ELR (cell line): ENCODE data around the gene ERBB4.
A peak's percentile ranks its signal among the peaks of the same experiment; 100 is the strongest.
"Not testable (repeated sequence)": the region's sequence is repeated elsewhere in the genome, so short reads cannot be mapped to it uniquely, and the experiment has no call there.

Experiments used
- DNase-seq: peaks from one replicate; pipeline ENCODE4 v3.0.0-alpha.2; 2015; ENCODE audit warnings: low read depth

ERBB4 gene

DNA sequence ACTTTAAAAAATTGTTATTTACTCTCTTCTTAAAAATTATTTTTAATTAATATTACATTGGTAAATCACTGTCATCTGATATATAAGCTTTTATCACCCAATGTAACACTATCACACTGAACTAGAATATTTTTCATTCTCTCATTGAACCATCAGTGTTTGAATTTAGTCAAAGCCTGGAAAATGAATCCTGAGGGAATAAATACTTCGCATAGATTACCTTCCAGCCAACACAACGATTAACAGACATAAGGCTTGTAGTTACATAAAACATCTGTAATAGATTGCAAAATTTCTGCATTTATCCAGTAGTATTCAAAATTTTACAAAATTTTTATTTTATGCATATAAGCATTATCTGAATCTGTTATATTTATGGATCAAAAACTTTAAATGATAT, 314.9 kb downstream of the ERBB4 start:
- DNase-seq, result no peak

DNA sequence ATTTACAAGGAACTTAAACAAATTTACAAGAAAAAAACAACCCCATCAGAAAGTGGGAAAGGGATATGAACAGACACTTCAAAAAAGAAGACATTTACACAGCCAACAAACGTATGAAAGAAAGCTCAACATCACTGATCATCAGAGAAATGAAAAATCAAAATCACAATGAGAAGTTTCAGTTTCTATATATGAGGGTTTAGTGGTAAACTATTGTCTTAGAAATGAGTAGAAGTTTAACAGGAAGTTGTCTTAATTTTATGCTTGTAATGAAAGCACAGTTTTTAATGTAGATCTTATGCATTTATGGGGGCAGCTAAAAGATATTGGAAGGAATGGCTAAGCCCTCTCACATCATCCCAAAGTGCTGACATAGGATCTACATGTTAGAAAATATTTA, 325.4 kb downstream of the ERBB4 start:
- no peak for DNase-seq

DNA sequence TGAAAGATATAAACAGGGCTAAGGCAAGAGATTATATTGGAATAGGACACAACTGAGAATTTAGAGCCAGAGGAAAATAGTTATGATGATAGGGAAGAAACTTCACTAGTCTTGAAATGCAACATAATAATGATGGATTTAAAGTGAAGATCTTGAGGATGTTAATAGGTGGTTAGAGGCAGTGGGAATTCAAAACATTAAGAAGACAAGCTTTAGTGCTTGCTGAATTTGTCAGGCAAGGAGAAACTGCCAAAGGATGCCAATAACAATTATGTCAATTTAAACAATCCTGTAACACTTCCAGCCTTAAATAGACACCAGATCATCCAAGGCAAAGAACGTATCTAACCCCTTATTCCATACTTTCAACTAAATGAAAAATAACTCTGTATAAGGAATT, 330.1 kb downstream of the ERBB4 start:
- DNase-seq, result no peak

DNA sequence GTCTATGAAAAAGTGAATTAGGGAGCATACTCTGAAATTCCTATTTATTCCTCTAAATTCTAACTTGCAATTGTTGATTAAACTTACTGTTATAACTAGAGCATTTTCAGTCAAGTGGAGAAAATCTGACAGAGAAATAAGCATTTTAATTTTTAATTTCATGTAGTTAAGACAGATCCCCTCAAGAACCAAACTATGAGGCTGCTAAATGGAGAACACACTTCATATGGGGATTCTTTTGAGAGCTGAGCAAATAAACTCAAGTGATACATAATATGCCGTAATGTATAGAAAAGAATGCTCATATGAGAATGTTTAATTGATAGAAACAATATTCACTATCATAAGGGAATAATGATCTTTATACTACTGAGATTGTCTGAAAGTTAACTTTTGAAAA, 340.8 kb downstream of the ERBB4 start:
- DNase-seq, result no peak

DNA sequence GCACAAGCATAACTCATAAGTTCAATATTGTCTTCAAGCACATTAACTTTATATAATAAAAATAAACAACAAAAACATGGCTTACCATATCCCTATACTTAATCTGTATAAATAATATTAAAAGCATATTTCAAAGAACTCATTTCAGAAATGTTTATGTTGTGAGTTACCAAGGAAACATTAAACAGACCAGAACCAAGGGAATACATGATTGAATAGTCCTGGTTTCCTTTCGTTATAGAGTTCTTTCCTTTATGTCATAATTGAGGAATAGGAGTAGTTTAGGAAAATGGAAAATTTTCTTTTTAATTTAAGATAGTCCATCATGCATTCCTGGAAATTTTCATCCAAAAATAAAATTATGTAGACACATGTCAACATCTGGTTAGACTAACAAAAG, 343.0 kb downstream of the ERBB4 start:
- DNase-seq, result no peak

DNA sequence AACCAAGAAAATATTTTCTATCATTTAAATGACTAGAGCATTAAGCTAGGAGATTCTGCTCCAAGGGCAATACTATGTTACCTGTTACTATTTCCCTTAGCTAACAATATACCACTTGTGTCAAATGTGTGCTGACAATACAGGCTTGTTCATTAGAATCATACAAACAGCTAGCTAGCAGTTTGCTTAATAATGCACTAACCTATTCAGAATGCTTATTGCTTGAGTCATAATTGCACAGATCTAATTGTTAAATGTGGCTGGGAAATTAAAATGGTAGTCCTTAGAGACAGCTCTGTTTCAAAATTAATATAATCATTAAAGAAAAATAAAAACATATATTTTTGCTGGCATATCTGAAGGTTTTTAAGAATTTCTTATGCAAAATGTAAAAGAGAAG, 344.2 kb downstream of the ERBB4 start:
- DNase-seq, result peak; percentile 21

DNA sequence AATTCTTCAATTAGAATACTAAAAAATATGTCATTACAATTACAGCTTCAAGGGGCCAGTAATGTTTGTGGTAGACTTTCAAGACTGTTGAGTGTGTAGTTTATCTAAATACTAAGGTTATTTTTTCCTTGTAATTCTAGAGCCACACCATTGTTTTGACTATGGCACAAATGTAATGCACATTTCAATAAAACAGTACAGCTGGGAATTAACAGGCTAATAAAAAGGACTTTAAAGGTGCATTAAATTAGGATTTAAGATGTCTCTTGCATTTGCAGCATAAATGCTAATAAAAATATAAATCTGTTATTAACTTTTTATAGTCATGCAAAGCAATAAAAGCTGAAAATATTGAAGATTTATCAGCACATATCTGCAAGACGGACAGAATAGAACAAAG, 344.8 kb downstream of the ERBB4 start:
- no peak for DNase-seq

DNA sequence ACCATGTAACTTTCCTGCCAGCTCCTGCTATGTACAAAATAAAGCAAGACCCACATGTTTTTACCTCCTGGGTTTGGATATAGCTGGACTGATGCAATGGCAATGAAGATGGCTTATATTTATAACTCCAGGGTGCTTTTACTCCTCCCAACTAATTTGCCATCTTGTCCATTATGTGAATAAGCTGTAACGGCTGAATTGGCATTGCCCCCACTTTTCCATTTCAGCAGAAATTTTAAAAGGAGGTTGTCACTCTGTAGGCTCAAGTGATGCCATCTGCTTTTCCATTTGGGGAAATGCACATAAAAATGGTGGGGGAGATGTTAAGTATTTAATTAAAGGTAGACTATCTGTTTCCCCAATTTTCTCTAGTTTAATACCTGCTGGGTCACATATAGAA, 345.5 kb downstream of the ERBB4 start:
- DNase-seq, result no peak

DNA sequence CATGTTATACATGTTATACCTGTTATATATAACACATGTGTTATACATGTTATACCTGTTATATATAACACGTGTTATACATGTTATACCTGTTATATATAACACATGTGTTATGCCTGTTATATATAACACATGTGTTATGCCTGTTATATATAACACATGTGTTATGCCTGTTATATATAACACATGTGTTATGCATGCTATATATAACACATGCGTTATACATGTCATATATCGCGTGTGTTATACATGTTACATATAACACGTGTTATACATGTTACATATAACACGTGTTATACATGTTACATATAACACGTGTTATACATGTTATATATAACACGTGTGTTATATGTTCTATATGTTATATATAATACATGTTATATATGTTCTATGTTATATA, 347.2 kb downstream of the ERBB4 start:
- DNase-seq, result not testable (repeated sequence)

DNA sequence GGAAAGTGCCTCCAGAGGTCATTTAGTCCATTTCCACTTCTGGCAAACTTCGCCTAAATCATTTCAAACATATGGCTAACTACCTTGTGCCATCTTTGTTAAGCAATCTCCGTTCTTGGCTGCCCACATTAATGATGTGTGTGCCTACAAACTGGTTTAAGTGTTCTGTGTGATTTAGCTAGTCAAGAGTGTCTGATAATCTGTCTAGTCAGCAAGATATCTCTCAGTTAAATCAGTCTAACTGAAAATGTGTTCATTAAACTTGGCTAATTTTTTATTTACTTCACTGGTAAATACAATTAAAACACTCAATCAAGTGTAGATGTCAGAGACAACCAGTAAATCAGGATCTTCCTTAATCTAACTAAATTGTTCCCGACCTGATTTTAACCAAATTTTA, 352.4 kb downstream of the ERBB4 start:
- no peak for DNase-seq

DNA sequence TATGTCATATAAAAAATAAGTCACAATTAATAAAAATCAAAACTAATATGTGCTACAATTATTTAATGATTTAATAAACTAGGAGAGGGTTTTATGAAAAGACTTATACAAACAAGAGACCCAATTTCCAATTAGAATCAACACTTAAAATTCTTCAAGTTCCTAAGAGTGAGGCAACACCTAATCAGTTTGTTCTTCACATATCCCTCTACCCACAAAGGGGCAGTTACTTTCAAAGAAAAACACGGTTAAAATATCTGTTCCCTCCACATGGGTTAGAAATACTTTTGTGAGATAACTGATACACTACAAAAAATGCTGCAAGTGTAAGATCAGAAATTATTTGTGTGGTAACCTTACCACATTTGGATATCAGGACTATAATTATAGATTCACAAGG, 357.0 kb downstream of the ERBB4 start:
- no peak for DNase-seq

DNA sequence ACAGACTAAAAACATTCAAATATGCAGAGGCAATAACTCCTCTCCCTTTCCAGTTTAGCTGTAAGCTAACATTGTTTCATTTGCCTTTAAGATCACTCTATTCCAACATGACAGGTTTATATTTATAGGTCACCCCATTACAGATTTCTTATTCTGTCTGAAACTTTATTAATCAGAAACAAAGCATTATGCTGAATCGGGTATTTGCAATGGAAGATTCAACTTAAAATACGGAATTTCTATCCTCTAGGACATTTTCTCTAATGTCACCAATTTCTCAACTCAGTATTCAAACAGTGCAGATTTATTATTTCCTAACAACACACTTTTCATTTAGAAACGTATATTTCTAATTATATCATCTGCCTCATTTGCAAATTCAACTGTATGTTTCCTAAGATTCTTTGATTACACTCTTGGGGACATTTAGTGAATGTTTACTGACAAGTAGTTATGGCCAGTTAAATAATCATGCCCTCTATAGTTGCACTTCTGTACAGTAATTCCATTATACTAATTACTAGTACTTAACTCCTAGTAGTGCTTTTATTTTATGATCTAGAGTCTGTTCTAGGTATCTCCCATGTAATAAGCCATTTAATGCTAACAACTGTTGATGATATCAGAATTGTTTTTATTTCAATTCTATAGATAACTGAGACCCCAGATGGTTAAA, 358.1 kb downstream of the ERBB4 start:
- no peak for DNase-seq

DNA sequence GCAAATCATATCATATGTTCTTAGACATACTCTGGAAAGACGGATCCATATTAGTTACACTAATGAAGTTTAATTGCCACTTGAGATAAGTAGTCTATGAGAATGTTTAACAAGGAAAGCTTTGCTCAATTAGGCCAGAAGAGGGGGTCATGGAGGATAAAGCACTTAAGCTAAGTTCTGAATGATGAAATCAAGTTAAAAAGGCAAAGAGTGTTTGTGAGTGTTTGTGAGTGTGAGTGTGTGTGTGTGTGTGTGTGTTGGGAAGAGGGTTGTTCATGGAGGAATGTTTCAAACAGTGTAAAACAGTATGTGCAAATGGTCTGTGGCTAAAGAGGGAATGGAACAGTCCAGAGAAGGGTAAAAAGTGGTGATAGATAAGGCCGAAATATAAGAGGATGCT, 360.9 kb downstream of the ERBB4 start:
- DNase-seq, result peak; percentile 44

DNA sequence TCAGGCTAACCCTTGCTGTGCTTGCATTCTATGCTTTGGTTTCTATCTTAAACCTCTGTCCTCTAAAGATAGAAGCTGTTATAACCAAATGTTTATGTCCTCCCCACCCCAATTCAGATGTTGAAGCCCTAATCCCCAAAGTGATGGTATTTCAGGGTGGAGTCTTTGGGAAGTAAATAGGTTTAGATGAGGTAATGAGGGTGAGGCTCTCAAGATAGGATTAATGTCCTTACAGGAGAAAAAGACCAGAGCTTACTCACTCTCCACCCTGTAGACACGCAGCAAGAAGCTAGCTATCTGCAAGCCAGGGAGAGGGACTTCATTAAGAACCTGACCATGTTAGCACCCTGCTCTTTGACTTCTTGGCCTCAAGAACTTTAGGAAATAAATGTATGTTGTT, 362.5 kb downstream of the ERBB4 start:
- no peak for DNase-seq

DNA sequence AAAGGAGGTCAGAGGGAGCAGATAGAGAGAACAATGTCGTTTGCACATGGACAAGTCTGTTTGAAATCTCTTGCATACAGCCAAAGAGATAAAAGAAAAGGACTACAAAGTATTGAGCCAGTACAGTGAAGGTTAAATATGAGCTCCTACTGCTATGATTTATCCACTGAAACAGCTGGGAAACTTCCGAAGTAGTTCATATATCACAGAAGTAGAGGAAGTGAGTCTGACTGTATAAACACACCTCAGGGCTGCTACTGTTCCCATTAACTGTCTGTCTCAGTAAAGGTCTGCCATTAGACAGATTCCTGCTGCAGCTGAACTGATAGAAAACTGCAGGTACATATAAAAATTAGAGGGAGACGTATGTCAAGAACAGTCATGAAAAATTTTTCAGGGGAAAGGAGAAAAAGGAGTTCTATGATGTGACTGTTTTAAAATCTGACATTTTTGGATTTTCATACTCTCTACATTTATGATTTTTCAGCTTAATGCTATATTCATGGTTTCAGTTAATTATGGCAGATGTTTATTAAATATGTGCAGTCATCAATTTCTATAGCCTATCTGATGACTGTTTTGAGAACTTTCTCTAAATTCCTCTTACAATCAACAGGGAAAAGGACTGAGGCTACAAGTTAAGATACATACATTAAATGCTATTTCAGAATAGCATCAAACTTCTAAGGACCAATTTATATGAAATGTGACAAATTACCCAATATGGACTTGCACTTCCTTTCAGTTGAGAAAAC, 364.7 kb downstream of the ERBB4 start:
- peak; percentile 50 for DNase-seq

DNA sequence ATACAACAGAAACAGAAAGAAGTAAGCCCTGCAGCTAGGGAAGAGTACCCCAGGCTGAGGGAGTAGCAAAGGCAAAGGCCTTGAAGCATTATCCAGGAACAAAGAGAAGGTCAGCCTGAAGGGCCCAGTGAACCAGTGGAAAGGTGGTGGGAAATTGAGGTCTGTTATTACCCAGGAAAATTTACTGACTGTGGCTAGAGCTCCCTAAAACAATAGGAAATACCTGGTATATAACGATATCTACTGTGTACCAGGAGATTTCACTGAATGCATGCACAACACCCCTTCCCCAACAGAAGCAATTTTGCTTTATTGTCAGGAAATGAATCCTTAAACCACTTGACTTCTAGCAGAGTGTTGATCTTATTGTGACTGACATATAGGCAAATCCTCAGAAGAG, 365.3 kb downstream of the ERBB4 start:
- DNase-seq, result no peak

DNA sequence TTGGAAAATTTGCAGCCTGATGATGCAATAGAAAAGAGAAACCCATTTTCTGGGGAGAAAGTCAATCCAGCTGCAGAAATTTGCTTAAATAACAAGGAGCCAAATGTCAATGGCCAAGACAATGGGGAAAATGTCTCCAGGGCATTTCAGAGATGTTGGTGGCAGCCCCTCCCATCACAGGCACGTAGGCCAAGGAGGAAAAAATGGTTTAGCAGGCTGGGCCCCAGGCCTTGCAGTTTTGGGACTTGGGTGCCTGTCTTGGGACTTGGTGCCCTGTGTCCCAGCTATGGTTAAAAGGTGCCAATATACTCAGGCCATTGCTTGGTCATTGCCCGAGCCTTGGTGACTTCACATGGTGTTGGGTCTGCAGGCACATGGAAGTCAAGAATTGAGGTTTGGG, 368.2 kb downstream of the ERBB4 start:
- no peak for DNase-seq

DNA sequence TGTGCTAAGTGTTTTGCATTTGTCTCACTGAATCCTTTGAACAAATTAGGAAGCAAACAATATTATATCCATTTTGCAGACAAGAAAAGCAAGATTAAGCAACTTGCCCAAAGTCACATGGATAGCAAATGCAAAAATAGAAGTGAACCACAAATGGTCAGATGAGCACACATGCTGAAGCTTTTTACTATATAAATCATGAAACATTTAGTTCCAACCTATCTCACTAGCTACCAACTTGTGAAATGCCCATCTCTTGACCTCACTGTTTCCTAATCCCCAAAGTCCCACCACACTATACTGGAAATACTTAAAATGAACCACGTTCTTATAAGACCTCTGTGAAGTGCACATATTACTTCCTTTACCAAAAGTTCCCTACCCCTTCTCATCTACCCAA, 380.5 kb downstream of the ERBB4 start:
- no peak for DNase-seq

DNA sequence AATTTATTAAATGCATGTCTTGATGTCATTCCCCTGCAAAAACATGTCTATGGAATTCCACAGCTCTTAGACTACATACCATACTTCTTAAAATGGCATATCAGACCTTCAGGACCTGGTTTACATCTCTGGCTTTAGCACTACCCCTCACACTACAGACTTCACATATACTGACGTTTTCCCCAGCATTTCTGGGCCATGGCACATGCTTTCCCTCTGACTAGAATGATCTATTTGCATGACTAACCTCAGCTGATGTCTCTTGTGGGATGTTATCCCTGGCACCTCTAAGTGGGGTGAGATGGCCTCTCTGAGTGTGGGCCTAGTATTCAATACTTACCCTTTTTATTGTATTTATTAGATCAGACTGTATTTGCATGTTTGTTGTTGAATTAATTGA, 381.6 kb downstream of the ERBB4 start:
- peak; percentile 62 for DNase-seq

DNA sequence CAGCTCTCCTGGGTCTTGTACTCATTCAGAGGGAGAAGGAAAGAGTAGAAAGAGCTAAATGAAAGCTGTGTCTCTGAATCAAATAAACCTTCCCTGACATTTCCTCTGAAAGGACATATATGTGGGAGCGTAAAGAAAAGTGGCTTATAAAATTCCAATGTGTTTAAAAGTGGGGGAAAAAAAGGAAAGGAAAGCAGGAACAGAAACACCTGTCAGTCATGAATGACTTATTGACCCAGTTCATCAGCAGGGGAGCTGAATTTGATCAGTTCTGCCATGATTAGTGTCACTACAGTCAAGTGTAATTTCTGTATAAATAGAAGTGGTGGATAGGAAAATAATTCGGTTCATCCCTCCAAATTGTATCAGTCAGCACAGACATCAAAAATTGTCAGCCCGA, 382.5 kb downstream of the ERBB4 start:
- no peak for DNase-seq

DNA sequence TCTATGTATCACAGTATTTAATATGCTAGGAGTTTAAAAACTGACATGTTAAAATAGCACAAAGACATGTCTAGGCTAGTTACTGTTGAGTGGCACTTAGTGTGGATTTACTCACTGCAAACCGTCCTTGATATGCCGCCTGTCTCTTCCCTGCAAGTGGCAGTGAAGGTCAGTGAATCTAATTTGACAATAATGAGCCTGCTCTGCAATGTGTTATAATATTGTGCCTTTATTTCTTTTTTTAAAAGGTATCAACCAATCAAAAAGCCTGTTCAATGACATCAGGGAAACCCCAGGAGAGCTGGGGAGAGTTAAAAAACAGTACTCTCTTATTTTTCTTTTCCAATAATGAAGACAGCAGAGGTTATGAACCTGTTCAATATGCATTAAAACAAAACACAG, 384.1 kb downstream of the ERBB4 start:
- no peak for DNase-seq

DNA sequence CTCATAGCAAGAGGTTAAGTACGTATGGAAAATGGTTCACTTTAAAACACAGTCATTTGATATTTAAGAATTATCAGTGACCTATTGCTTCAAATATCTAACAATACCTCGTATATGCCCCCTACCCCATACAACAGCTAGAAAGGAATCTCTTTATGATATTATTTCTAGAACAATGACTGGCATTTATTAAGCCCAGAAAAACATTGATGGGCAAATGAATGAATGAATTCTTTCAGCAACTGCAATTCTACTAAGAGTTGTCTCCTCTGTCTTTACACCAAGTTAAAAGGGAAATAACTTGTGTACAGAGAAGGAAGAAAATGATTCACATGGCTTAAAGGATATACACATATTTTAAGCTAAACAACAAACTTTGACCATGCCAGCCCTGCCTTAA, 384.7 kb downstream of the ERBB4 start:
- DNase-seq, result no peak

DNA sequence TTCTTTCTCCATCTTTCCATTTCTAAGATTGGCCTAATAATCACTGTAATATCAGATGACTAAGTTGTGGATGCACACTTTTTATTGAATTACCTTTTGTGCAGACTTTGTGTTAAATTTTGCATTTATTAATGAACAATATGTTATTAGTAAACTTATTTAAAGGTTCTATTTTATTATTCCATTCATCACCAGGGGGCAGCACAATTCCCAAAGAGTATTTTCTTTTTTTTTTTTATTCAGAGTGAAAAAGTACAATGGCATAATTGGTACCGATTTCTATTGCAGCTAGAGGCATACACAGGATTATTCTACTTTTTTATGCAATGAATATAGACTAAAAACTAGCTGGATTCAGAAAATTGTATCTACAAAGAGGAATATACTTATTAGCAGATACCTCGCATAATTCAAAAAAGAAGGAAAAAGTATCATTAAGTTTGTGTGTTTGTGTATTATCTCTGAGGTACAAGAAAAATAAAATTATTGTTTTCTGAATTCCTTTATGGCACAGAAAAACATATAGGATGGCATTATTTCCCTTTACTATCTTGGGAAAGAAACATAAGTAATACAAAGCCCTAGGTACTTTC, 390.6 kb downstream of the ERBB4 start:
- peak; percentile 58 for DNase-seq

DNA sequence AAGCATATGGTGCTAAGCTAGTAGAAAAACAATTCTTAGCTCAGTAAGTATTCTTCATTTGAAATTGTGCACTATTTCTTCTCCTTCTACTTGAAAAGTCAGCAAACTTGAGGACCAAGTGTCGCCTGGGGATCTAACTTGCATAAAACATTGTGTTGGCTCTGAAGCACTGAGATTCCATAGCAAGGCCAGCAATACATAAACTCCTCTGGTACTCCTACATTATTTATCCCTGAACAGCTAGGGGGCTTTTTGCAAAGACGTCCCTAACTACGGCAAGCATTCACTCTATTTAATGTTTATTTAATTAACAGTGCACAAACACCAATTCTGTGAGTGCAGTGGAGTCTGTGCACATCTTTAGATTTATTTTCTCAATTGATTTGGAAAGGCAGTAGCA, 392.2 kb downstream of the ERBB4 start:
- no peak for DNase-seq
